GM13976 (cell line): ENCODE results near the gene QTRT2.

ENCODE experiments used
- DNase-seq: peaks from one replicate; pipeline ENCODE4 v3.0.0; 2012; ENCODE audit warnings: low spot score
- CTCF ChIP-seq: IDR thresholded peaks from 2 replicates; pipeline ENCODE4 v1.5.1; 2012; ENCODE audit warnings: borderline replicate concordance, mild to moderate bottlenecking; ENCODE audit not compliant: insufficient read depth; ENCODE audit errors: extremely low read depth, missing control alignments, control extremely low read depth
- in situ Hi-C: fragments of 300-500 bp; cut with MboI; formaldehyde crosslinking; loops from one replicate; pipeline ENCODE4 v1.12.0; 2022; ENCODE audit warnings: low sequenced_read_pairs, mixed read lengths, inconsistent platforms; ENCODE audit not compliant: unreplicated experiment

The QTRT2 gene

DNA sequence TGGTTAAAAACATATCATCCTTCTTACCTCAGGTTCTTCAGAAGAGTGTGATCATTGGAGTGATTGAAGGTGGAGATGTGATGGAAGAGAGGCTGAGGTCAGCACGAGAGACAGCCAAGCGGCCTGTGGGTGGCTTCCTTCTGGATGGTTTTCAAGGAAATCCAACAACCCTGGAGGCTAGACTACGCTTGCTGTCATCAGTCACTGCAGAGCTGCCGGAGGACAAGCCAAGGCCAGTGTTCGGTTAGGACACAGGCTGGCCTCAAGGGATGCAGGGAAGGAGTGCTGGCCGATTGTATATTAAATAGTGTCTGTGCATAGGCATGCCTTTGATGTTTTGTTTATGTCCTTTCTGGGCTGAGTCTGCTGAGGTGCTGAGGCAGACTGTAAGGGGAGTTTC lies 20.2 kb downstream of the QTRT2 start:
- in situ Hi-C loops, result no loop called here
- no peak for TF ChIP-seq CTCF
- no peak for DNase-seq

- TF ChIP-seq CTCF, result no peak
- in situ Hi-C loops, result no loop called here
- DNase-seq, result no peak
Observed at GRCh38 chr3:114078126-114078525, 21.6 kb downstream of the QTRT2 start.

DNA sequence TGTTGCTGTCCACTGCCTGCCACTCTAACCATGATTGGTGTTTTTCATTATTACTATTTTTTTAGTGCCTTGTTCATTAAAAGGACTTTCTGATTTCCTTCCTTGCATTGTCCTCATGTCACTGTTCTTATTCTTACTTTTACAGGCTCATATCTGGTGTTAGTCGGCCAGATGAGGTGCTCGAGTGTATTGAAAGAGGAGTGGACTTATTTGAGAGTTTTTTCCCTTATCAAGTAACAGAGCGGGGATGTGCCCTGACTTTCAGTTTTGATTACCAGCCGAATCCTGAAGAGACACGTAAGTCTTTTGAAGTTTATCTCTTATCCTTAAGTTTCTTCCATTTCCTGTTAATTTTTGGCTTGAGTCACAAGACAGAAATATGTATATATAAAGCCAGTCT lies 23.2 kb downstream of the QTRT2 start:
- in situ Hi-C loops, result no loop called here
- no peak for DNase-seq
- TF ChIP-seq CTCF, result no peak

GRCh38 chr3:114080201-114080600 lies 23.7 kb downstream of the QTRT2 start:
- in situ Hi-C loops, result no loop called here

GRCh38 chr3:114081037-114081436 lies 24.5 kb downstream of the QTRT2 start:
- in situ Hi-C loops, result no loop called here
- no peak for DNase-seq
- TF ChIP-seq CTCF, result no peak

More at GRCh38 chr3:114080201-114080600, 23.7 kb downstream of the QTRT2 start:
- TF ChIP-seq CTCF, result no peak
- DNase-seq, result no peak

DNA sequence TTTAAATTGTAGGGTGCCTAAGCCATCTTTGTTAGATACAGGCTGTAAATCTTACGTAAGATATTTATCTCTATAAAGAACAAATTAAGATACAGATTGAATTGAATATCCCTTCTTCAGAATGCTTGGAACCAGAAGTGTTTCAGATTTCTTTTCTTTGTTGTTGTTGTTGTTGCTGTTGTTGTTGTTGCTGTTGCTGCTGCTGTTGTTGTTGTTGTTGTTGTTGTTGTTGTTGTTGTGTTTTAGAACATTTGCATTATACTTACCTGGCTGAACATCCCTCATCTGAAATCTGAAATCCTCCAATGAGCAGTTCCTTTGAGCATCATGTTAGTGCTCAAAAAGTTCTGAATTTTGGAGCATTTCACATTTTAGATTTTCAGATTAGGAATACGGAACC lies 26.6 kb downstream of the QTRT2 start:
- in situ Hi-C loops, result no loop called here
- TF ChIP-seq CTCF, result no peak
- DNase-seq, result no peak

GRCh38 chr3:114086356-114086755 lies 29.8 kb downstream of the QTRT2 start:
- in situ Hi-C loops, result no loop called here
- DNase-seq, result no peak
- TF ChIP-seq CTCF, result no peak
